Colonic mucosa (tissue), 4 donors: Measurements from ENCODE around the gene MTO1. TPM values are rescaled to one million over a fixed set of nuclear protein-coding genes. Genes with fewer than 3 reads are reported as not detected.
"Not testable (repeated sequence)": the region's sequence is repeated elsewhere in the genome, so short reads cannot be mapped to it uniquely, and the experiment has no call there.

Source experiments
- DNase-seq: peaks from one replicate; pipeline ENCODE4 v3.0.0-alpha.2; 2020
- H3K27ac ChIP-seq: fragments of 200-600 bp; one replicate; pipeline ENCODE4 v1.8.0; 2021
- H3K27me3 ChIP-seq: fragments of 200-600 bp; one replicate; pipeline ENCODE4 v1.8.0; 2021
- H3K36me3 ChIP-seq: fragments of 200-600 bp; one replicate; pipeline ENCODE4 v1.8.0; 2021
- H3K4me1 ChIP-seq: fragments of 200-600 bp; one replicate; pipeline ENCODE4 v1.8.0; 2021; ENCODE audit warnings: mild to moderate bottlenecking
- H3K4me3 ChIP-seq: fragments of 200-600 bp; one replicate; pipeline ENCODE4 v1.8.0; 2021
- H3K9ac ChIP-seq, 2 donors: one replicate each; pipeline ENCODE4 v1.7.0; 2013; ENCODE audit warnings: control low read depth in 2 of 2, low read depth in 2 of 2, low read length in 2 of 2
- H3K9me3 ChIP-seq: fragments of 200-600 bp; one replicate; pipeline ENCODE4 v1.8.0; 2021
- CTCF ChIP-seq: fragments of 200-600 bp; IDR thresholded peaks from one replicate; pipeline ENCODE4 v1.8.0; 2022; ENCODE audit warnings: antibody characterized with exemption, mild to moderate bottlenecking
- intact Hi-C: fragments of 100-400 bp; cut with DNase I; formaldehyde crosslinking; loops from one replicate; pipeline ENCODE4 v1.14.1; 2022
- total RNA-seq, 2 donors: library from RNA; stranded (reverse); fragmentation: NEBNext Ultra II Directional in 1 of 2; extraction: Animal tissue kit (Norgen Biotek cat#: 25700) in 1 of 2; gene quantifications; one replicate each; pipeline ENCODE4 v1.2.1, GENCODE V29; 2021
- donor health status: healthy.
- donor health status: DM: no; HTN: no; CAD: no.
- donor health status: DM: no; HTN: no; CAD: no.

The MTO1 gene
- total RNA-seq, 2 donors from 2014 or later = 25.5 to 29.2 TPM

GRCh38 chr6:73511796-73512195 lies 50.3 kb downstream of the MTO1 start:
- intact Hi-C loops = no loop called here
- no peak for TF ChIP-seq CTCF
- Histone ChIP-seq H3K4me3 (no peak overlapping the region), H3K9me3 (no peaks in the 10 kb centered on the region), H3K27me3 (no peaks in the 10 kb centered on the region), H3K36me3 (peaks cover under 1% of the 10 kb centered on the region), H3K4me1 (no peaks in the 10 kb centered on the region), H3K9ac (no peak overlapping the region), H3K27ac (no peak overlapping the region)
- DNase-seq = no peak

GRCh38 chr6:73513496-73513854 lies 51.9 kb downstream of the MTO1 start:
- no peaks in the 10 kb centered on the region for H3K27me3 ChIP-seq
- peaks cover 6% of the 10 kb centered on the region for H3K36me3 ChIP-seq
- no peaks in the 10 kb centered on the region for H3K9me3 ChIP-seq
- DNase-seq = no peak
- intact Hi-C loops = no loop called here
- H3K4me3 ChIP-seq = no peak overlapping the region
- TF ChIP-seq CTCF = no peak
- no peak overlapping the region for H3K9ac ChIP-seq
- H3K27ac ChIP-seq = no peak overlapping the region
- no peaks in the 10 kb centered on the region for H3K4me1 ChIP-seq

- H3K4me3 ChIP-seq = no peak overlapping the region
- H3K4me1 ChIP-seq = no peaks in the 10 kb centered on the region
- DNase-seq = no peak
- no peaks in the 10 kb centered on the region for H3K9me3 ChIP-seq
- peaks cover 6% of the 10 kb centered on the region for H3K36me3 ChIP-seq
- H3K27ac ChIP-seq = no peak overlapping the region
- intact Hi-C loops = no loop called here
- TF ChIP-seq CTCF = no peak
- H3K9ac ChIP-seq = no peak overlapping the region
- no peaks in the 10 kb centered on the region for H3K27me3 ChIP-seq
These were observed 53.2 kb downstream of the MTO1 start for GRCh38 chr6:73514746-73515110.

- intact Hi-C loops = no loop called here
- H3K36me3 ChIP-seq = peaks cover 6% of the 10 kb centered on the region
- no peak for TF ChIP-seq CTCF
- no peaks in the 10 kb centered on the region for H3K4me1 ChIP-seq
- H3K4me3 ChIP-seq = no peak overlapping the region
- no peaks in the 10 kb centered on the region for H3K9me3 ChIP-seq
- H3K9ac ChIP-seq = no peak overlapping the region
- no peak for DNase-seq
- H3K27ac ChIP-seq = peak overlapping the region; percentile 12
- H3K27me3 ChIP-seq = no peaks in the 10 kb centered on the region
These were observed 53.7 kb downstream of the MTO1 start for GRCh38 chr6:73515204-73515655.

- Histone ChIP-seq H3K9ac (peak overlapping the region in 1 of 2 donors; percentile 7), H3K36me3 (peaks cover 6% of the 10 kb centered on the region), H3K9me3 (no peaks in the 10 kb centered on the region), H3K27me3 (no peaks in the 10 kb centered on the region), H3K4me3 (no peak overlapping the region), H3K4me1 (no peaks in the 10 kb centered on the region), H3K27ac (peak overlapping the region; percentile 12)
- no peak for DNase-seq
- TF ChIP-seq CTCF = no peak
- intact Hi-C loops = loop anchor here (2.0 kb wide), 1 partner anchor 92 kb away; no protein-coding TSS in a partner anchor
These were observed 55.3 kb downstream of the MTO1 start for GRCh38 chr6:73516514-73517489.

GRCh38 chr6:73518100-73518981 lies 56.8 kb downstream of the MTO1 start:
- H3K4me1 ChIP-seq, DNase-seq, H3K36me3 ChIP-seq: not testable (repeated sequence)

GRCh38 chr6:73518982-73519881 lies 57.7 kb downstream of the MTO1 start:
- H3K27me3 ChIP-seq, H3K9me3 ChIP-seq, H3K36me3 ChIP-seq, H3K4me1 ChIP-seq, intact Hi-C loops, DNase-seq: not testable (repeated sequence)
- peak overlapping the region; percentile 99 for H3K27ac ChIP-seq
- H3K9ac ChIP-seq = peak overlapping the region; percentile 98 to 99
- H3K4me3 ChIP-seq = peak overlapping the region; percentile 77

More at GRCh38 chr6:73518100-73518981, 56.8 kb downstream of the MTO1 start:
- Histone ChIP-seq H3K9ac (peak overlapping the region in 1 of 2 donors; percentile 99), H3K4me3 (peak overlapping the region; percentile 19)
- H3K27me3 ChIP-seq, intact Hi-C loops, H3K9me3 ChIP-seq, H3K27ac ChIP-seq: not testable (repeated sequence)
